ENCODE measurements around the gene MAML2.

Gene MAML2

GRCh38 chr11:96085319-96085930 is 257.6 kb downstream of the MAML2 start:
- DNase-seq: no peak
- Histone ChIP-seq H3K79me2 (ENCODE audit: insufficient read depth, low read length) (no peaks in the 10 kb centered on the region), H2AFZ (ENCODE audit: low read depth, low read length) (no peak overlapping the region), H3K27ac (ENCODE audit: low read length) (no peak overlapping the region), H3K4me2 (ENCODE audit: insufficient read depth, low read length) (no peak overlapping the region), H3K9ac (ENCODE audit: low read depth, low read length) (no peak overlapping the region), H3K9me3 (ENCODE audit: insufficient read depth, low read length, severe bottlenecking) (no peaks in the 10 kb centered on the region), H3K4me1 (ENCODE audit: insufficient read depth, low read length) (no peaks in the 10 kb centered on the region), H3K4me3 (ENCODE audit: low read depth in 1 of 2, low read length in 2 of 2) (no peak overlapping the region), H3K36me3 (ENCODE audit: insufficient read depth, low read length) (no peaks in the 10 kb centered on the region), H3K27me3 (ENCODE audit: insufficient read depth, low read length, poor library complexity) (no peaks in the 10 kb centered on the region), H4K20me1 (ENCODE audit: insufficient read depth, low read length) (no peaks in the 10 kb centered on the region)
- ATAC-seq (ENCODE audit: insufficient read depth, low read depth): no peak
- TF ChIP-seq EZH2 (IDR thresholded peaks at IDR 0.05; ENCODE audit: borderline replicate concordance, low read depth, low read length, severe bottlenecking): no peak
- TF ChIP-seq CTCF (IDR thresholded peaks at IDR 0.05; ENCODE audit: borderline replicate concordance, extremely low read depth, low read length, poor library complexity, severe bottlenecking): no peak

GRCh38 chr11:96084610-96085318 is 258.2 kb downstream of the MAML2 start:
- Histone ChIP-seq H3K27ac (ENCODE audit: low read length) (no peak overlapping the region), H3K9ac (ENCODE audit: low read depth, low read length) (no peak overlapping the region), H3K36me3 (ENCODE audit: insufficient read depth, low read length) (no peaks in the 10 kb centered on the region), H3K9me3 (ENCODE audit: insufficient read depth, low read length, severe bottlenecking) (no peaks in the 10 kb centered on the region), H3K79me2 (ENCODE audit: insufficient read depth, low read length) (no peaks in the 10 kb centered on the region), H2AFZ (ENCODE audit: low read depth, low read length) (no peak overlapping the region), H3K4me1 (ENCODE audit: insufficient read depth, low read length) (no peaks in the 10 kb centered on the region), H3K4me2 (ENCODE audit: insufficient read depth, low read length) (no peak overlapping the region), H3K27me3 (ENCODE audit: insufficient read depth, low read length, poor library complexity) (no peaks in the 10 kb centered on the region), H4K20me1 (ENCODE audit: insufficient read depth, low read length) (no peaks in the 10 kb centered on the region), H3K4me3 (ENCODE audit: low read depth in 1 of 2, low read length in 2 of 2) (no peak overlapping the region)
- DNase-seq (no peak), ATAC-seq (ENCODE audit: insufficient read depth, low read depth) (no peak)
- no peak for TF ChIP-seq EZH2 (IDR thresholded peaks at IDR 0.05; ENCODE audit: borderline replicate concordance, low read depth, low read length, severe bottlenecking)
- no peak for TF ChIP-seq CTCF (IDR thresholded peaks at IDR 0.05; ENCODE audit: borderline replicate concordance, extremely low read depth, low read length, poor library complexity, severe bottlenecking)

- TF ChIP-seq EZH2 (IDR thresholded peaks at IDR 0.05; ENCODE audit: borderline replicate concordance, low read depth, low read length, severe bottlenecking): no peak
- TF ChIP-seq CTCF (IDR thresholded peaks at IDR 0.05; ENCODE audit: borderline replicate concordance, extremely low read depth, low read length, poor library complexity, severe bottlenecking): no peak
- ATAC-seq (ENCODE audit: insufficient read depth, low read depth): no peak
- H3K4me3 ChIP-seq (ENCODE audit: low read depth in 1 of 2, low read length in 2 of 2): no peak overlapping the region
- H3K27me3 ChIP-seq (ENCODE audit: insufficient read depth, low read length, poor library complexity): no peaks in the 10 kb centered on the region
- H3K4me2 ChIP-seq (ENCODE audit: insufficient read depth, low read length): no peak overlapping the region
- no peak for DNase-seq
- no peak overlapping the region for H3K27ac ChIP-seq (ENCODE audit: low read length)
- no peaks in the 10 kb centered on the region for H3K36me3 ChIP-seq (ENCODE audit: insufficient read depth, low read length)
- H3K79me2 ChIP-seq (ENCODE audit: insufficient read depth, low read length): no peaks in the 10 kb centered on the region
- no peaks in the 10 kb centered on the region for H3K4me1 ChIP-seq (ENCODE audit: insufficient read depth, low read length)
- H4K20me1 ChIP-seq (ENCODE audit: insufficient read depth, low read length): no peaks in the 10 kb centered on the region
- no peaks in the 10 kb centered on the region for H3K9me3 ChIP-seq (ENCODE audit: insufficient read depth, low read length, severe bottlenecking)
- no peak overlapping the region for H2AFZ ChIP-seq (ENCODE audit: low read depth, low read length)
- no peak overlapping the region for H3K9ac ChIP-seq (ENCODE audit: low read depth, low read length)
Measured at GRCh38 chr11:96082936-96083335, 260.1 kb downstream of the MAML2 start.

Measured in DND-41 (cell line).